PC-3 (cell line): Measurements from ENCODE around the gene PIAS1.

Source experiments
- CTCF ChIP-seq: fragments of 300-600 bp; sonication (generic); conservative IDR thresholded peaks from 2 replicates; pipeline ENCODE4 v1.5.1; 2017; ENCODE audit warnings: antibody characterized with exemption, low read depth, mild to moderate bottlenecking, low read length
- EZH2 ChIP-seq: fragments of 300-600 bp; sonication (generic); IDR thresholded peaks from one replicate; pipeline ENCODE4 v1.6.1; 2017; ENCODE audit warnings: antibody characterized with exemption, mild to moderate bottlenecking, low read length; ENCODE audit not compliant: unreplicated experiment

- TF ChIP-seq CTCF (no peak), EZH2 (no peak)
Measured at GRCh38 chr15:68187559-68187958, 133.4 kb downstream of the PIAS1 start.
